ENCODE measurements around the gene DFFA. TPM values are rescaled to one million over a fixed set of nuclear protein-coding genes. Genes with fewer than 3 reads are reported as not detected.

The DFFA gene
- total and polyA plus RNA-seq, 4 donors, result 10.6 to 20.0 (median 14.3) TPM

DNA sequence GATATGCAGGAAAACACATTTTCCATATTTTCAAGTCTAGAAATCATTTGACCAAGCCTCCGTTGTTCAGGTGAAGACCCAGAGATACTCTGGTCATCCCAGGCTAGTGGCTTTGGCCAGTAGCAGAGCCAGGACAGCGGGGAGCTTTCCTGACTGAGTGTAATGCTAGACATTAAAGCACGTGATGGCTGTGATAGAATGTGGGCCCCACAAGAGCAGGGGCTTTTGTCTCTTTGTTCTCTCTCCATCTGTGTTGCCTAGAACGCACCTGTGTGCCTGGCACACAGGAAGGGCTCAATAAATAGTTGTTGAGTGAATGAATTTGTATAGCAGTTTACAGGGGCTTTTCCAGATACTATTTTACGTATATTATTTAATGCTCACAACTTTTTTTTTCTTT is 31.5 kb downstream of the DFFA start:
- TF ChIP-seq YY1 (IDR thresholded peaks at IDR 0.05), result no peak
- no peak for TF ChIP-seq SP1 (IDR thresholded peaks at IDR 0.05)
- TF ChIP-seq TAF1 (conservative IDR thresholded peaks at IDR 0.05), result no peak
- TF ChIP-seq, protein P1, sequence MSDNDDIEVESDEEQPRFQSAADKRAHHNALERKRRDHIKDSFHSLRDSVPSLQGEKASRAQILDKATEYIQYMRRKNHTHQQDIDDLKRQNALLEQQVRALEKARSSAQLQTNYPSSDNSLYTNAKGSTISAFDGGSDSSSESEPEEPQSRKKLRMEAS (IDR thresholded peaks at IDR 0.05), result no peak
- TF ChIP-seq EGR1 (IDR thresholded peaks at IDR 0.05; ENCODE audit: low read depth in 2 of 2), result no peak
- TF ChIP-seq HNF4G (IDR thresholded peaks at IDR 0.05), result no peak
- H3K27me3 ChIP-seq (ENCODE audit: control insufficient read depth in 4 of 4, insufficient read depth in 4 of 4, low read length in 3 of 4), result no peaks in the 10 kb centered on the region
- H3K9me3 ChIP-seq (ENCODE audit: control insufficient read depth in 4 of 4, low read length in 3 of 4), result no peaks in the 10 kb centered on the region
- no peak for DNase-seq (ENCODE audit: low spot score)
- H3K4me3 ChIP-seq (ENCODE audit: low read depth in 1 of 3, low read length in 3 of 3), result no peak overlapping the region
- H3K9ac ChIP-seq (ENCODE audit: low read depth in 1 of 2, low read length in 2 of 2), result no peak overlapping the region
- peaks cover 0 to 5% (median 1%) of the 10 kb centered on the region in 4 donors for H3K36me3 ChIP-seq (ENCODE audit: control insufficient read depth in 4 of 4, insufficient read depth in 3 of 4, low read depth in 1 of 4, low read length in 3 of 4)
- WGBS, result 97% methylated on average over 5 of the region's 5 CpGs
- H3K4me1 ChIP-seq (ENCODE audit: control insufficient read depth in 4 of 4, insufficient read depth in 4 of 4, low read length in 3 of 4), result no peaks in the 10 kb centered on the region
- H3K27ac ChIP-seq (ENCODE audit: low read depth in 1 of 2, low read length in 2 of 2), result no peak overlapping the region

DNA sequence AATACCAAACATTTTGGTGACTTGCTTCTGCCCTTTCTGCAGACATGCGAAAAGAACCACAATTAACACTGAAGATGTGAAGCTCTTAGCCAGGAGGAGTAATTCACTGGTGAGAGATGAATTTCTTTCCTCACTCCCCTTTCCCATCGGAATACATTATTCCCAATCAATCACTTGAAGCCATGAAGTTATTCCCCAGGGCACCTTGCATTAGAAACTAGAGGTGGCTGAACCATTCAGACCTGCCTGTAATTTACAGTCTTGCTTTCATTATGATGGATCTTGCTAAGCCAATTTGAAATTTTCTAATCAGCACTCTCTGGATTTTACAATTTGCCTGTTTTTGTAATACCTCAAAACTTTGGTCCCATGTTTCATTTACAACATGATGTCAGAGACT is 32.0 kb downstream of the DFFA start:
- Histone ChIP-seq H3K27ac (ENCODE audit: low read depth in 1 of 2, low read length in 2 of 2) (no peak overlapping the region), H3K9ac (ENCODE audit: low read depth in 1 of 2, low read length in 2 of 2) (no peak overlapping the region), H3K4me1 (ENCODE audit: control insufficient read depth in 4 of 4, insufficient read depth in 4 of 4, low read length in 3 of 4) (no peaks in the 10 kb centered on the region), H3K9me3 (ENCODE audit: control insufficient read depth in 4 of 4, low read length in 3 of 4) (no peaks in the 10 kb centered on the region), H3K36me3 (ENCODE audit: control insufficient read depth in 4 of 4, insufficient read depth in 3 of 4, low read depth in 1 of 4, low read length in 3 of 4) (peaks cover 0 to 5% (median 1%) of the 10 kb centered on the region in 4 donors), H3K4me3 (ENCODE audit: low read depth in 1 of 3, low read length in 3 of 3) (no peak overlapping the region), H3K27me3 (ENCODE audit: control insufficient read depth in 4 of 4, insufficient read depth in 4 of 4, low read length in 3 of 4) (no peaks in the 10 kb centered on the region)
- WGBS, result 93% methylated on average over 2 of the region's 2 CpGs
- TF ChIP-seq, protein P2, sequence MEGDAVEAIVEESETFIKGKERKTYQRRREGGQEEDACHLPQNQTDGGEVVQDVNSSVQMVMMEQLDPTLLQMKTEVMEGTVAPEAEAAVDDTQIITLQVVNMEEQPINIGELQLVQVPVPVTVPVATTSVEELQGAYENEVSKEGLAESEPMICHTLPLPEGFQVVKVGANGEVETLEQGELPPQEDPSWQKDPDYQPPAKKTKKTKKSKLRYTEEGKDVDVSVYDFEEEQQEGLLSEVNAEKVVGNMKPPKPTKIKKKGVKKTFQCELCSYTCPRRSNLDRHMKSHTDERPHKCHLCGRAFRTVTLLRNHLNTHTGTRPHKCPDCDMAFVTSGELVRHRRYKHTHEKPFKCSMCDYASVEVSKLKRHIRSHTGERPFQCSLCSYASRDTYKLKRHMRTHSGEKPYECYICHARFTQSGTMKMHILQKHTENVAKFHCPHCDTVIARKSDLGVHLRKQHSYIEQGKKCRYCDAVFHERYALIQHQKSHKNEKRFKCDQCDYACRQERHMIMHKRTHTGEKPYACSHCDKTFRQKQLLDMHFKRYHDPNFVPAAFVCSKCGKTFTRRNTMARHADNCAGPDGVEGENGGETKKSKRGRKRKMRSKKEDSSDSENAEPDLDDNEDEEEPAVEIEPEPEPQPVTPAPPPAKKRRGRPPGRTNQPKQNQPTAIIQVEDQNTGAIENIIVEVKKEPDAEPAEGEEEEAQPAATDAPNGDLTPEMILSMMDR (IDR thresholded peaks at IDR 0.05; ENCODE audit: low read depth, low read length, missing input control), result no peak
- TF ChIP-seq FOXA2 (IDR thresholded peaks at IDR 0.05) (no peak), RXRA (IDR thresholded peaks at IDR 0.05) (no peak), NR2F2 (IDR thresholded peaks at IDR 0.05) (no peak), GABPA (IDR thresholded peaks at IDR 0.05 in 1 of 2, conservative IDR thresholded peaks at IDR 0.05 in 1 of 2) (no peak), FOXA1 (IDR thresholded peaks at IDR 0.05) (no peak)
- no peak for DNase-seq (ENCODE audit: low spot score)

DNA sequence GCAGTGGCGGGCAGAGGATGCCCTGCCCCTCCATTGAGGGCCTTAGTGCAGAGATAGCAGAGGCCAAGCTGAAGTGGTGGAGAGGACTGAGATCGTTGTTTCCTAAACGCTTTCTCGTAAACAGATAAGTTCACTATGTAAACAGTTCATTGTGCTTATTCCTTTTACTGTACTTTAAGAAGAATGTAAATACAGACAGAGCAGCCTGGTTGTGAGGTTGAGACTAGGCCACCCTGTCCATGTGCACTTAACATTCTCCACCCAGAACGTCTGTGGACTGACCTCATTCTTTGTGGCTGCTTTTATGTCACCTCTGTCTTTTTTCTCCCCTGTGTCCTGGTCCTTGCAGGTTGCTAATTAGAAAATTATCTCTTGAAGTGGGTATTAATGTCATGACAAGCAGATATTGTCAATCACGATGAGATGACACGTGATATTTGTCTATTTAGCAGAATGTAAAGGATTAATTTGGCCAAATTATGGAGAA is 33.6 kb downstream of the DFFA start:
- DNase-seq (ENCODE audit: low spot score), result no peak
- no peaks in the 10 kb centered on the region for H3K4me1 ChIP-seq (ENCODE audit: control insufficient read depth in 4 of 4, insufficient read depth in 4 of 4, low read length in 3 of 4)
- 70% methylated on average over 7 of the region's 7 CpGs for WGBS
- H3K9me3 ChIP-seq (ENCODE audit: control insufficient read depth in 4 of 4, low read length in 3 of 4), result no peaks in the 10 kb centered on the region
- peaks cover 0 to 6% (median under 1%) of the 10 kb centered on the region in 4 donors for H3K36me3 ChIP-seq (ENCODE audit: control insufficient read depth in 4 of 4, insufficient read depth in 3 of 4, low read depth in 1 of 4, low read length in 3 of 4)
- H3K4me3 ChIP-seq (ENCODE audit: low read depth in 1 of 3, low read length in 3 of 3), result no peak overlapping the region
- no peak overlapping the region for H3K27ac ChIP-seq (ENCODE audit: low read depth in 1 of 2, low read length in 2 of 2)
- TF ChIP-seq, protein P3, sequence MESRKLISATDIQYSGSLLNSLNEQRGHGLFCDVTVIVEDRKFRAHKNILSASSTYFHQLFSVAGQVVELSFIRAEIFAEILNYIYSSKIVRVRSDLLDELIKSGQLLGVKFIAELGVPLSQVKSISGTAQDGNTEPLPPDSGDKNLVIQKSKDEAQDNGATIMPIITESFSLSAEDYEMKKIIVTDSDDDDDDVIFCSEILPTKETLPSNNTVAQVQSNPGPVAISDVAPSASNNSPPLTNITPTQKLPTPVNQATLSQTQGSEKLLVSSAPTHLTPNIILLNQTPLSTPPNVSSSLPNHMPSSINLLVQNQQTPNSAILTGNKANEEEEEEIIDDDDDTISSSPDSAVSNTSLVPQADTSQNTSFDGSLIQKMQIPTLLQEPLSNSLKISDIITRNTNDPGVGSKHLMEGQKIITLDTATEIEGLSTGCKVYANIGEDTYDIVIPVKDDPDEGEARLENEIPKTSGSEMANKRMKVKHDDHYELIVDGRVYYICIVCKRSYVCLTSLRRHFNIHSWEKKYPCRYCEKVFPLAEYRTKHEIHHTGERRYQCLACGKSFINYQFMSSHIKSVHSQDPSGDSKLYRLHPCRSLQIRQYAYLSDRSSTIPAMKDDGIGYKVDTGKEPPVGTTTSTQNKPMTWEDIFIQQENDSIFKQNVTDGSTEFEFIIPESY (IDR thresholded peaks at IDR 0.05), result no peak
- TF ChIP-seq GABPA (IDR thresholded peaks at IDR 0.05 in 1 of 2, conservative IDR thresholded peaks at IDR 0.05 in 1 of 2) (no peak), YY1 (IDR thresholded peaks at IDR 0.05) (no peak), RXRA (IDR thresholded peaks at IDR 0.05) (no peak), JUND (IDR thresholded peaks at IDR 0.05) (no peak), FOXA2 (IDR thresholded peaks at IDR 0.05) (no peak), HNF4G (IDR thresholded peaks at IDR 0.05) (no peak), TAF1 (conservative IDR thresholded peaks at IDR 0.05) (no peak), NR2F2 (IDR thresholded peaks at IDR 0.05) (no peak), EGR1 (IDR thresholded peaks at IDR 0.05; ENCODE audit: low read depth in 2 of 2) (no peak), FOXA1 (IDR thresholded peaks at IDR 0.05) (no peak), RAD21 (IDR thresholded peaks at IDR 0.05) (no peak)
- TF ChIP-seq, protein P4, sequence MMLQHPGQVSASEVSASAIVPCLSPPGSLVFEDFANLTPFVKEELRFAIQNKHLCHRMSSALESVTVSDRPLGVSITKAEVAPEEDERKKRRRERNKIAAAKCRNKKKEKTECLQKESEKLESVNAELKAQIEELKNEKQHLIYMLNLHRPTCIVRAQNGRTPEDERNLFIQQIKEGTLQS (IDR thresholded peaks at IDR 0.05), result no peak
- TF ChIP-seq, protein P5, sequence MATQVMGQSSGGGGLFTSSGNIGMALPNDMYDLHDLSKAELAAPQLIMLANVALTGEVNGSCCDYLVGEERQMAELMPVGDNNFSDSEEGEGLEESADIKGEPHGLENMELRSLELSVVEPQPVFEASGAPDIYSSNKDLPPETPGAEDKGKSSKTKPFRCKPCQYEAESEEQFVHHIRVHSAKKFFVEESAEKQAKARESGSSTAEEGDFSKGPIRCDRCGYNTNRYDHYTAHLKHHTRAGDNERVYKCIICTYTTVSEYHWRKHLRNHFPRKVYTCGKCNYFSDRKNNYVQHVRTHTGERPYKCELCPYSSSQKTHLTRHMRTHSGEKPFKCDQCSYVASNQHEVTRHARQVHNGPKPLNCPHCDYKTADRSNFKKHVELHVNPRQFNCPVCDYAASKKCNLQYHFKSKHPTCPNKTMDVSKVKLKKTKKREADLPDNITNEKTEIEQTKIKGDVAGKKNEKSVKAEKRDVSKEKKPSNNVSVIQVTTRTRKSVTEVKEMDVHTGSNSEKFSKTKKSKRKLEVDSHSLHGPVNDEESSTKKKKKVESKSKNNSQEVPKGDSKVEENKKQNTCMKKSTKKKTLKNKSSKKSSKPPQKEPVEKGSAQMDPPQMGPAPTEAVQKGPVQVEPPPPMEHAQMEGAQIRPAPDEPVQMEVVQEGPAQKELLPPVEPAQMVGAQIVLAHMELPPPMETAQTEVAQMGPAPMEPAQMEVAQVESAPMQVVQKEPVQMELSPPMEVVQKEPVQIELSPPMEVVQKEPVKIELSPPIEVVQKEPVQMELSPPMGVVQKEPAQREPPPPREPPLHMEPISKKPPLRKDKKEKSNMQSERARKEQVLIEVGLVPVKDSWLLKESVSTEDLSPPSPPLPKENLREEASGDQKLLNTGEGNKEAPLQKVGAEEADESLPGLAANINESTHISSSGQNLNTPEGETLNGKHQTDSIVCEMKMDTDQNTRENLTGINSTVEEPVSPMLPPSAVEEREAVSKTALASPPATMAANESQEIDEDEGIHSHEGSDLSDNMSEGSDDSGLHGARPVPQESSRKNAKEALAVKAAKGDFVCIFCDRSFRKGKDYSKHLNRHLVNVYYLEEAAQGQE (IDR thresholded peaks at IDR 0.05), result no peak
- TF ChIP-seq, protein P2 (IDR thresholded peaks at IDR 0.05; ENCODE audit: low read depth, low read length, missing input control), result no peak
- TF ChIP-seq, protein P1 (IDR thresholded peaks at IDR 0.05), result no peak
- H3K9ac ChIP-seq (ENCODE audit: low read depth in 1 of 2, low read length in 2 of 2), result no peak overlapping the region
- H3K27me3 ChIP-seq (ENCODE audit: control insufficient read depth in 4 of 4, insufficient read depth in 4 of 4, low read length in 3 of 4), result no peaks in the 10 kb centered on the region
